Keratinocyte (primary cell): ENCODE results near the gene HYPK. TPM values are rescaled to one million over a fixed set of nuclear protein-coding genes. Genes with fewer than 3 reads are reported as not detected.

Experiments
- DNase-seq: peaks from one replicate; pipeline ENCODE4 v3.0.0-alpha.2; 2011; ENCODE audit warnings: low read depth, missing footprints, low spot score
- FAIRE-seq: peaks from 2 replicates; lab custom pipeline; 2011; peaks lifted over from hg19 to GRCh38; lab: Jason Lieb, UNC
- H2AFZ ChIP-seq: 2 replicates; pipeline ENCODE4 v1.6.0; 2012; ENCODE audit warnings: low read length, control low read depth, inconsistent platforms; ENCODE audit not compliant: control insufficient read depth
- H3K27ac ChIP-seq: 2 replicates; pipeline ENCODE4 v1.5.1; 2011; ENCODE audit warnings: low read length; ENCODE audit not compliant: control insufficient read depth, insufficient read depth
- H3K27me3 ChIP-seq: 3 replicates; pipeline ENCODE4 v1.6.0; 2011; ENCODE audit warnings: low read length; ENCODE audit not compliant: control insufficient read depth, insufficient read depth; ENCODE audit errors: extremely low read depth
- H3K36me3 ChIP-seq, 2 experiments: 2 replicates in 1 of 2; 3 replicates in 1 of 2; pipeline ENCODE4 v1.5.1; 2011; ENCODE audit warnings: low read length in 2 of 2, mild to moderate bottlenecking in 1 of 2; ENCODE audit not compliant: control insufficient read depth in 2 of 2, insufficient read depth in 2 of 2; ENCODE audit errors: extremely low read depth in 1 of 2
- H3K4me1 ChIP-seq: 3 replicates; pipeline ENCODE4 v1.5.1; 2011; ENCODE audit warnings: low read length; ENCODE audit not compliant: control insufficient read depth, insufficient read depth; ENCODE audit errors: extremely low read depth
- H3K4me2 ChIP-seq: 3 replicates; pipeline ENCODE4 v1.6.0; 2011; ENCODE audit warnings: low read depth, low read length; ENCODE audit not compliant: control insufficient read depth, insufficient read depth; ENCODE audit errors: extremely low read depth
- H3K4me3 ChIP-seq, 3 experiments: fragments of 200-600 bp in 1 of 3; sonication (generic) in 1 of 3; 2 replicates in 2 of 3; 3 replicates in 1 of 3; pipeline ENCODE4 v1.5.1; 2011 to 2016; ENCODE audit warnings: low read length in 3 of 3, mild to moderate bottlenecking in 3 of 3, control low read depth in 2 of 3, inconsistent platforms in 1 of 3, low read depth in 1 of 3, mixed read lengths in 1 of 3, mixed run types in 1 of 3, moderate library complexity in 1 of 3; ENCODE audit not compliant: control insufficient read depth in 2 of 3, insufficient read depth in 2 of 3; ENCODE audit errors: extremely low read depth in 1 of 3
- H3K79me2 ChIP-seq: 2 replicates; pipeline ENCODE4 v1.6.0; 2012; ENCODE audit warnings: low read length; ENCODE audit not compliant: control insufficient read depth, insufficient read depth
- H3K9ac ChIP-seq: 3 replicates; pipeline ENCODE4 v1.6.0; 2011; ENCODE audit warnings: low read length; ENCODE audit not compliant: control insufficient read depth, insufficient read depth; ENCODE audit errors: extremely low read depth
- H3K9me1 ChIP-seq: 3 replicates; pipeline ENCODE4 v1.6.0; 2011; ENCODE audit warnings: low read length; ENCODE audit not compliant: control insufficient read depth, insufficient read depth; ENCODE audit errors: extremely low read depth
- H3K9me3 ChIP-seq: 2 replicates; pipeline ENCODE4 v1.5.1; 2012; ENCODE audit warnings: low read depth, low read length; ENCODE audit not compliant: control insufficient read depth
- H4K20me1 ChIP-seq: 3 replicates; pipeline ENCODE4 v1.6.0; 2011; ENCODE audit warnings: low read length; ENCODE audit not compliant: control insufficient read depth, insufficient read depth; ENCODE audit errors: extremely low read depth
- EZH2 ChIP-seq: IDR thresholded peaks from one replicate; pipeline ENCODE4 v1.6.1; 2012; ENCODE audit warnings: inconsistent platforms, mild to moderate bottlenecking, low read length, moderate library complexity
- dilution Hi-C: fragments of 300-500 bp; cut with MboI; formaldehyde crosslinking; loops from one replicate; pipeline ENCODE4 v1.7.0; 2020; ENCODE audit warnings: low sequenced_read_pairs; ENCODE audit not compliant: extremely low pct_ligation_motif_present
- polyA plus RNA-seq, 5 experiments: library from polyadenylated mRNA; depleted of rRNA in 3 of 5; stranded (reverse) in 3 of 5; stranded (forward) in 1 of 5; unstranded in 1 of 5; fragments of >200 nt; gene quantifications; 1 replicate in 1 of 5; 2 replicates in 3 of 5; 3 replicates in 1 of 5; pipeline versions ENCODE4 v1.2.1 to v1.2.3, GENCODE V29; 2011 to 2012; ENCODE audit warnings: missing spikeins in 2 of 5, low read depth in 1 of 5, low replicate concordance in 1 of 5
- small RNA-seq, 3 experiments: library from RNA; depleted of rRNA; stranded (forward); fragments of <200 nt; gene quantifications; one replicate each; pipeline ENCODE3, GENCODE V24; 2012; ENCODE audit warnings: low read depth in 3 of 3, low replicate concordance in 1 of 3; ENCODE audit not compliant: insufficient read length in 3 of 3
- TF ChIP-seq, protein P1 (sequence below), 3 experiments: IDR thresholded peaks in 1 of 3; conservative IDR thresholded peaks in 1 of 3; optimal IDR thresholded peaks in 1 of 3; 2 replicates in 2 of 3; 3 replicates in 1 of 3; pipeline versions ENCODE3 to v1.5.1; 2011; ENCODE audit warnings: low read length in 3 of 3, mild to moderate bottlenecking in 3 of 3, moderate library complexity in 2 of 3, control low read depth in 1 of 3, inconsistent platforms in 1 of 3; ENCODE audit not compliant: insufficient read depth in 2 of 3; ENCODE audit errors: extremely low read depth in 1 of 3

Gene HYPK
- polyA plus RNA-seq, 1 donor (not counting 4 experiments of a cell fraction or from before 2014, with no cell fraction given) = 27.5 TPM

DNA sequence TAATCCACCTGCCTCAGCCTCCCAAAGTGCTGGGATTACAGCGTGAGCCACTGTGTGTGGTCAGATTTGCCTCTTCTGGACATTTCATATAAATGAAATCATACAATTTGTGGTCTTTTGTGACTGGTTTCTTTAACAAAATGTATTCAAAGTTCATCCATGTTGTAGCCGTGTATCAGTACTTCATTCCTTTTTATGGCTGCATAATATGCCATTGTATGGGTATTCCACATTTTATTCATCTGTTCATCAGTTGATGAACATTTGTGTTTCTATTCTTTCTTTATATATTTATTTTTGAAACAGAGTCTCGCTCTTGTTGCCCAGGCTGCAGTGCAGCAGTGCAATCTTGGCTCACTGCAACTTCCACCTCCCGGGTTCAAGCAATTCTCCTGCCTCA lies 52.2 kb downstream of the HYPK start:
- no peaks in the 10 kb centered on the region for H4K20me1 ChIP-seq
- TF ChIP-seq, protein P1, sequence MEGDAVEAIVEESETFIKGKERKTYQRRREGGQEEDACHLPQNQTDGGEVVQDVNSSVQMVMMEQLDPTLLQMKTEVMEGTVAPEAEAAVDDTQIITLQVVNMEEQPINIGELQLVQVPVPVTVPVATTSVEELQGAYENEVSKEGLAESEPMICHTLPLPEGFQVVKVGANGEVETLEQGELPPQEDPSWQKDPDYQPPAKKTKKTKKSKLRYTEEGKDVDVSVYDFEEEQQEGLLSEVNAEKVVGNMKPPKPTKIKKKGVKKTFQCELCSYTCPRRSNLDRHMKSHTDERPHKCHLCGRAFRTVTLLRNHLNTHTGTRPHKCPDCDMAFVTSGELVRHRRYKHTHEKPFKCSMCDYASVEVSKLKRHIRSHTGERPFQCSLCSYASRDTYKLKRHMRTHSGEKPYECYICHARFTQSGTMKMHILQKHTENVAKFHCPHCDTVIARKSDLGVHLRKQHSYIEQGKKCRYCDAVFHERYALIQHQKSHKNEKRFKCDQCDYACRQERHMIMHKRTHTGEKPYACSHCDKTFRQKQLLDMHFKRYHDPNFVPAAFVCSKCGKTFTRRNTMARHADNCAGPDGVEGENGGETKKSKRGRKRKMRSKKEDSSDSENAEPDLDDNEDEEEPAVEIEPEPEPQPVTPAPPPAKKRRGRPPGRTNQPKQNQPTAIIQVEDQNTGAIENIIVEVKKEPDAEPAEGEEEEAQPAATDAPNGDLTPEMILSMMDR (optimal IDR thresholded peaks at IDR 0.05 in 1 of 3, IDR thresholded peaks at IDR 0.05 in 1 of 3, conservative IDR thresholded peaks at IDR 0.05 in 1 of 3; ENCODE audit: extremely low read depth in 1 of 3, insufficient read depth in 2 of 3, low read length in 3 of 3) = no peak
- no peak for TF ChIP-seq EZH2
- H3K4me2 ChIP-seq = no peak overlapping the region
- DNase-seq (no peak), FAIRE-seq (no peak)
- H3K9me1 ChIP-seq = no peaks in the 10 kb centered on the region
- no peaks in the 10 kb centered on the region for H3K4me1 ChIP-seq
- H3K27me3 ChIP-seq = no peaks in the 10 kb centered on the region
- H3K79me2 ChIP-seq = no peaks in the 10 kb centered on the region
- H3K9me3 ChIP-seq = no peaks in the 10 kb centered on the region
- no peak overlapping the region for H3K27ac ChIP-seq
- no peak overlapping the region for H2AFZ ChIP-seq
- H3K9ac ChIP-seq = no peak overlapping the region
- H3K36me3 ChIP-seq = peaks cover 0 to 4% of the 10 kb centered on the region in 2 experiments
- H3K4me3 ChIP-seq = no peak overlapping the region
- dilution Hi-C loops = no loop called here

Small RNA genes within 50 kb of the gene (small RNA-seq; reads per million reads assigned to genes)
- gene MIR1282 = 0 reads per million in 3 experiments

Other genes with a start within 250 kb of the HYPK start
- gene PPIP5K1, start 210.4 kb upstream of the HYPK start, polyA plus RNA-seq = 52.9 to 67.5 TPM (median 56.4 TPM) in 3 replicates
- 59.4 to 64.8 TPM (median 63.9 TPM) in 3 replicates for gene CKMT1B, start 206.6 kb upstream of the HYPK start, polyA plus RNA-seq
- 0.12 to 0.31 TPM (median 0.12 TPM) in 3 replicates for gene STRC, start 181.8 kb upstream of the HYPK start, polyA plus RNA-seq
- 1.7 to 4.2 TPM (median 3.5 TPM) in 3 replicates for gene CATSPER2, start 151.8 kb upstream of the HYPK start, polyA plus RNA-seq
- 47.4 to 70.1 TPM (median 60.0 TPM) in 3 replicates for gene CKMT1A, start 106.7 kb upstream of the HYPK start, polyA plus RNA-seq
- 124 to 353 TPM (median 338 TPM) in 3 replicates for gene PDIA3, start 54.2 kb upstream of the HYPK start, polyA plus RNA-seq
- gene ELL3, start 23.6 kb upstream of the HYPK start, polyA plus RNA-seq = 10.6 to 52.2 TPM (median 17.9 TPM) in 3 replicates
- 534 to 968 TPM (median 719 TPM) in 3 replicates for gene SERF2, start 8.3 kb upstream of the HYPK start, polyA plus RNA-seq
- 0.05 to 0.14 TPM in 2 of 3 replicates, not detected in the other for gene SERINC4, start 379 bp upstream of the HYPK start, polyA plus RNA-seq
- gene MFAP1, start 24.1 kb downstream of the HYPK start, polyA plus RNA-seq = 20.0 to 33.1 TPM (median 25.6 TPM) in 3 replicates
- 0.66 to 5.0 TPM (median 4.7 TPM) in 3 replicates for gene WDR76, start 26.4 kb downstream of the HYPK start, polyA plus RNA-seq